ENCODE data around the gene FOXC2. TPM values are rescaled to one million over a fixed set of nuclear protein-coding genes. Genes with fewer than 3 reads are reported as not detected.

Gene FOXC2
- total and polyA plus RNA-seq, 9 of the 15 experiments (the other 6 are each of a cell fraction or from before 2014, with no cell fraction given): 0.01 to 0.11 (median 0.10) TPM; not detected in 5

DNA sequence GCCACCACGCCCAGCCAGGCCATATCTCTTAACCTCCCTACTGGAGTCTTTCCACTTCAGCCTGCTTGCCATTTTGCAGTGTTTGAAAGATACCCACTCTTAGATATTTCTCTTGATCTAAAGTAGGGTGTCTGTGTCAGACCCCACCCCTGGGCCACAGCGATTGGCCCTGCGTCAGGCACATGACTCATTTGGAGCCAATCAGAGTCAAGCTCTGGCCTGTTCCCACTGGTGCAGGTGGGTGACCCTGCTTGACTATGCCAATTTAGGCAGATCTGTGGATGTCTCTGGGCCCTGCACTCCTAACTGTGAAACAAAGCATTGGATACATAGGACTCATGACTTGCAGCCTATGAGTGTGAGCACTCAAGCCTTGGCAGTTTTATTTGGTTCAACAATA is 39.3 kb downstream of the FOXC2 start:
- Histone ChIP-seq H3K4me3 (no peak overlapping the region), H3K4me2 (ENCODE audit: insufficient read depth, low read length) (no peak overlapping the region), H3K4me1 (replicated peaks in 1 of 2; ENCODE audit: control insufficient read depth in 2 of 2, insufficient read depth in 2 of 2, low read length in 2 of 2) (no peaks in the 10 kb centered on the region), H3K27ac (ENCODE audit: extremely low read depth, low read depth, low read length) (no peak overlapping the region), H3K27me3 (ENCODE audit: control insufficient read depth in 2 of 2, insufficient read depth in 2 of 2, low read length in 2 of 2) (peaks cover 3 to 14% of the 10 kb centered on the region in 2 experiments; a peak in 3 of 5 replicates), H2AFZ (ENCODE audit: low read depth, low read length) (no peak overlapping the region), H3K79me2 (ENCODE audit: control insufficient read depth, insufficient read depth, low read length) (no peaks in the 10 kb centered on the region), H3K9me1 (ENCODE audit: control insufficient read depth, insufficient read depth, low read length) (no peaks in the 10 kb centered on the region), H3K36me3 (ENCODE audit: control insufficient read depth, insufficient read depth, low read length) (no peaks in the 10 kb centered on the region), H3K9me3 (replicated peaks; ENCODE audit: control insufficient read depth, insufficient read depth, low read depth, low read length) (no peaks in the 10 kb centered on the region), H4K20me1 (replicated peaks; ENCODE audit: control insufficient read depth, insufficient read depth, low read length) (no peaks in the 10 kb centered on the region), H3K9ac (ENCODE audit: insufficient read depth in 1 of 2, low read depth in 2 of 2, low read length in 2 of 2) (no peak overlapping the region)
- TF ChIP-seq ZFPM2 (CRISPR knock-in tag; IDR thresholded peaks at IDR 0.05) (no peak), MECOM (CRISPR knock-in tag; IDR thresholded peaks at IDR 0.05) (no peak), USF2 (CRISPR knock-in tag; IDR thresholded peaks at IDR 0.05) (peak; percentile 71), CREB5 (CRISPR knock-in tag; IDR thresholded peaks at IDR 0.05) (no peak), ZSCAN32 (CRISPR knock-in tag; IDR thresholded peaks at IDR 0.05) (no peak), ZEB2 (IDR thresholded peaks at IDR 0.05) (no peak), USF1 (CRISPR knock-in tag; IDR thresholded peaks at IDR 0.05) (peak; percentile 60; the same call in 1 of the 2 replicates)
- FAIRE-seq: no peak
- intact Hi-C loops (cut with micrococcal nuclease): no loop called here
- peak in 3 of 4 experiments; percentile 34 to 49 (median 45) for DNase-seq (ENCODE audit: extremely low read depth in 1 of 4, low spot score in 3 of 4)
- BruUV-seq (replicated peaks): no TSS peak
- ATAC-seq: peak; percentile 43; the same call in 1 of the 3 replicates
- in situ Hi-C loops (cut with MboI): no loop called here
- WGBS (ENCODE audit: insufficient coverage, low coverage, missing lambda C conversion rate): 24% methylated on average over 3 of the region's 3 CpGs
- ChIA-PET POLR2A (interaction anchor here (0.6 kb wide), 1 partner anchor 342 kb away, joined by 3 read pairs; no protein-coding TSS in a partner anchor), CTCF (ENCODE audit: low intra/inter-chr PET ratio) (no interaction called here)
